NCI-H446 treated with DMSO at 0.1 percent for 48 hours (cell line): Measurements from ENCODE around the gene USP37.
A peak's percentile ranks its signal among the peaks of the same experiment; 100 is the strongest.
"Not testable (repeated sequence)": the region's sequence is repeated elsewhere in the genome, so short reads cannot be mapped to it uniquely, and the experiment has no call there.

Experiments used
- DNase-seq: peaks from one replicate; lab custom pipeline; 2025; lab: John Stamatoyannopoulos, UW

Gene USP37

GRCh38 chr2:218568190-218569037 lies at the start of gene USP37, which contains the start of gene CNOT9:
Gene USP37 (minus strand): TSS chr2:218568351. CDS start chr2:218558653, 9,698 bp downstream.
Gene CNOT9 (plus strand): TSS chr2:218568839. CDS start chr2:218568955, 116 bp downstream.
- peak; percentile 97 for DNase-seq

GRCh38 chr2:218615868-218616315 lies 47.7 kb upstream of the USP37 start:
- DNase-seq: no peak

- DNase-seq: no peak
Measured at GRCh38 chr2:218607436-218608115, 39.4 kb upstream of the USP37 start, which contains the start of gene PLCD4. Gene PLCD4 (plus strand): TSS chr2:218607899. CDS start chr2:218615740, 7,841 bp downstream.

GRCh38 chr2:218605432-218605831 lies 37.3 kb upstream of the USP37 start:
- DNase-seq: peak; percentile 93

- no peak for DNase-seq
Measured at GRCh38 chr2:218585541-218585940, 17.4 kb upstream of the USP37 start.

GRCh38 chr2:218583983-218584850 lies 16.1 kb upstream of the USP37 start:
- no peak for DNase-seq

- DNase-seq: no peak
Measured at GRCh38 chr2:218582076-218582475, 13.9 kb upstream of the USP37 start.

- DNase-seq: no peak
Measured at GRCh38 chr2:218578272-218578877, 10.2 kb upstream of the USP37 start.

- no peak for DNase-seq
Measured at GRCh38 chr2:218577482-218578220, 9.5 kb upstream of the USP37 start.

GRCh38 chr2:218576854-218577253 lies 8.7 kb upstream of the USP37 start:
- DNase-seq: no peak

GRCh38 chr2:218570850-218571249 lies 2.7 kb upstream of the USP37 start:
- no peak for DNase-seq

- no peak for DNase-seq
Measured at GRCh38 chr2:218569661-218570500, 1.7 kb upstream of the USP37 start.

GRCh38 chr2:218569038-218569431 lies 884 bp upstream of the USP37 start:
- no peak for DNase-seq

- no peak for DNase-seq
Measured at GRCh38 chr2:218567797-218568189, 358 bp downstream of the USP37 start.

- DNase-seq: no peak
Measured at GRCh38 chr2:218566296-218566695, 1.9 kb downstream of the USP37 start.

GRCh38 chr2:218564056-218564455 lies 4.1 kb downstream of the USP37 start:
- DNase-seq: no peak

- DNase-seq: no peak
Measured at GRCh38 chr2:218558986-218559385, 9.2 kb downstream of the USP37 start.

- no peak for DNase-seq
Measured at GRCh38 chr2:218557941-218558340, 10.2 kb downstream of the USP37 start.

GRCh38 chr2:218555527-218555926 lies 12.6 kb downstream of the USP37 start:
- no peak for DNase-seq

- DNase-seq: not testable (repeated sequence)
Measured at GRCh38 chr2:218554225-218554624, 13.9 kb downstream of the USP37 start.
